HG02623 (cell line): ENCODE data around the gene NOB1.
"Not testable (repeated sequence)": the region's sequence is repeated elsewhere in the genome, so short reads cannot be mapped to it uniquely, and the experiment has no call there.

Experiments used
- ATAC-seq: cut with Tn5 transposase; IDR thresholded peaks from one replicate; pipeline ENCODE4 v1.9.1; 2021; ENCODE audit warnings: moderate library complexity; ENCODE audit not compliant: unreplicated experiment

Gene NOB1

GRCh38 chr16:69754469-69755310, at the start of gene NOB1:
Gene NOB1 (minus strand): TSS chr16:69754926. CDS start chr16:69754910, 16 bp downstream.
- peak; percentile 96 for ATAC-seq

- no peak for ATAC-seq
Observed at GRCh38 chr16:69804297-69804696, 49.6 kb upstream of the NOB1 start.

GRCh38 chr16:69799611-69800031, 44.9 kb upstream of the NOB1 start:
- ATAC-seq = no peak

- no peak for ATAC-seq
Observed at GRCh38 chr16:69798466-69798865, 43.7 kb upstream of the NOB1 start.

GRCh38 chr16:69796285-69797118, 41.8 kb upstream of the NOB1 start:
- no peak for ATAC-seq

- ATAC-seq = no peak
Observed at GRCh38 chr16:69794486-69794885, 39.8 kb upstream of the NOB1 start.

GRCh38 chr16:69793526-69793925, 38.8 kb upstream of the NOB1 start:
- no peak for ATAC-seq

GRCh38 chr16:69791391-69791847, 36.7 kb upstream of the NOB1 start:
- ATAC-seq = not testable (repeated sequence)

- ATAC-seq = no peak
Observed at GRCh38 chr16:69787883-69788282, 33.2 kb upstream of the NOB1 start.

GRCh38 chr16:69784586-69784985, 29.9 kb upstream of the NOB1 start:
- no peak for ATAC-seq

- ATAC-seq = no peak
Observed at GRCh38 chr16:69781118-69781517, 26.4 kb upstream of the NOB1 start.

GRCh38 chr16:69779724-69780123, 25.0 kb upstream of the NOB1 start:
- no peak for ATAC-seq

GRCh38 chr16:69775563-69775962, 20.8 kb upstream of the NOB1 start:
- ATAC-seq = no peak

GRCh38 chr16:69773260-69773947, 18.7 kb upstream of the NOB1 start:
- peak; percentile 57 for ATAC-seq

GRCh38 chr16:69771651-69771967, 16.9 kb upstream of the NOB1 start:
- no peak for ATAC-seq

- ATAC-seq = no peak
Observed at GRCh38 chr16:69769404-69769803, 14.7 kb upstream of the NOB1 start.

GRCh38 chr16:69768666-69769065, 13.9 kb upstream of the NOB1 start:
- ATAC-seq = no peak

GRCh38 chr16:69767459-69768229, 12.9 kb upstream of the NOB1 start:
- no peak for ATAC-seq

GRCh38 chr16:69763599-69763942, 8.8 kb upstream of the NOB1 start:
- no peak for ATAC-seq

- peak; percentile 4 for ATAC-seq
Observed at GRCh38 chr16:69762814-69763598, 8.3 kb upstream of the NOB1 start.
